ENCODE results near the gene LY6G6D.

Gene LY6G6D

GRCh38 chr6:31752739-31753319 lies 37.7 kb downstream of the LY6G6D start:
- H3K4me3 ChIP-seq (ENCODE audit: low read depth, low read length), result no peak overlapping the region
- no peak for TF ChIP-seq CTCF (IDR thresholded peaks at IDR 0.05; ENCODE audit: low read depth, low read length, missing control alignments)
- no peak for DNase-seq (ENCODE audit: low read depth)

GRCh38 chr6:31758281-31758680 lies 43.1 kb downstream of the LY6G6D start:
- no peak for TF ChIP-seq CTCF (IDR thresholded peaks at IDR 0.05; ENCODE audit: low read depth, low read length, missing control alignments)
- no peak overlapping the region for H3K4me3 ChIP-seq (ENCODE audit: low read depth, low read length)
- DNase-seq (ENCODE audit: low read depth), result no peak

GRCh38 chr6:31760790-31761189 lies 45.6 kb downstream of the LY6G6D start:
- H3K4me3 ChIP-seq (ENCODE audit: low read depth, low read length), result no peak overlapping the region
- DNase-seq (ENCODE audit: low read depth), result no peak
- no peak for TF ChIP-seq CTCF (IDR thresholded peaks at IDR 0.05; ENCODE audit: low read depth, low read length, missing control alignments)

GRCh38 chr6:31761343-31761742 lies 46.2 kb downstream of the LY6G6D start:
- no peak overlapping the region for H3K4me3 ChIP-seq (ENCODE audit: low read depth, low read length)
- no peak for TF ChIP-seq CTCF (IDR thresholded peaks at IDR 0.05; ENCODE audit: low read depth, low read length, missing control alignments)
- DNase-seq (ENCODE audit: low read depth), result no peak

GRCh38 chr6:31762356-31762755 lies 47.2 kb downstream of the LY6G6D start, which contains the start of gene SAPCD1:
TSS of gene SAPCD1 (plus strand) at chr6:31762656. CDS start at chr6:31763055, 399 bp downstream.
- H3K4me3 ChIP-seq (ENCODE audit: low read depth, low read length), result no peak within 1 kb of the TSS
- DNase-seq (ENCODE audit: low read depth), result no peak
- TF ChIP-seq CTCF (IDR thresholded peaks at IDR 0.05; ENCODE audit: low read depth, low read length, missing control alignments), result no peak

GRCh38 chr6:31762878-31763618 lies 47.9 kb downstream of the LY6G6D start:
- no peak for TF ChIP-seq CTCF (IDR thresholded peaks at IDR 0.05; ENCODE audit: low read depth, low read length, missing control alignments)
- no peak for DNase-seq (ENCODE audit: low read depth)
- H3K4me3 ChIP-seq (ENCODE audit: low read depth, low read length), result no peak overlapping the region

- no peak for TF ChIP-seq CTCF (IDR thresholded peaks at IDR 0.05; ENCODE audit: low read depth, low read length, missing control alignments)
- H3K4me3 ChIP-seq (ENCODE audit: low read depth, low read length), result no peak overlapping the region
- DNase-seq (ENCODE audit: low read depth), result no peak
Measured at GRCh38 chr6:31763619-31763940, 48.4 kb downstream of the LY6G6D start.

Measured in GM12864 (cell line).